CD4-positive, alpha-beta memory T cell (primary cell): Measurements from ENCODE around the gene ADGRF4. TPM values are rescaled to one million over a fixed set of nuclear protein-coding genes. Genes with fewer than 3 reads are reported as not detected.

Experiments
- CTCF ChIA-PET: fragments of 350-600 bp; sonication (Branson Sonifier 250); formaldehyde crosslinking; loops from one replicate; lab custom pipeline; 2021; ENCODE audit warnings: inconsistent platforms; ENCODE audit not compliant: partially characterized antibody; lab: Charles Lee
- POLR2A ChIA-PET: fragments of 350-600 bp; sonication (Branson Sonifier 250); formaldehyde crosslinking; loops from one replicate; lab custom pipeline; 2021; ENCODE audit not compliant: partially characterized antibody; lab: Charles Lee
- DNase-seq, 5 donors: peaks; one replicate each; pipeline versions ENCODE4 v3.0.0 to v3.0.0-alpha.2; 2020 to 2022; ENCODE audit warnings: mixed read lengths in 1 of 5
- H3K27ac ChIP-seq: one replicate; pipeline ENCODE4 v1.7.0; 2013; ENCODE audit warnings: low read depth, low read length
- H3K27me3 ChIP-seq: 2 replicates; pipeline ENCODE4 v1.7.0; 2013; ENCODE audit warnings: mild to moderate bottlenecking, low read length, moderate library complexity; ENCODE audit not compliant: insufficient read depth
- H3K36me3 ChIP-seq: 2 replicates; pipeline ENCODE4 v1.7.0; 2013; ENCODE audit warnings: mild to moderate bottlenecking, low read length, moderate library complexity; ENCODE audit not compliant: insufficient read depth
- H3K4me1 ChIP-seq: 2 replicates; pipeline ENCODE4 v1.7.0; 2013; ENCODE audit warnings: mild to moderate bottlenecking, low read length, moderate library complexity; ENCODE audit not compliant: insufficient read depth
- H3K4me3 ChIP-seq, 2 donors: one replicate each; pipeline ENCODE4 v1.7.0; 2013; ENCODE audit warnings: low read length in 2 of 2, mild to moderate bottlenecking in 1 of 2
- H3K9me3 ChIP-seq, 2 donors: one replicate each; pipeline ENCODE4 v1.7.0; 2013; ENCODE audit warnings: low read length in 2 of 2, control low read depth in 1 of 2; ENCODE audit not compliant: control insufficient read depth in 1 of 2
- H3K27ac Mint-ChIP-seq, 7 donors: one replicate each; pipeline ENCODE4 v1.8.0; 2020 to 2021; ENCODE audit warnings: mixed read lengths in 7 of 7, mild to moderate bottlenecking in 6 of 7, inconsistent platforms in 3 of 7, moderate library complexity in 3 of 7
- H3K27me3 Mint-ChIP-seq, 2 donors: one replicate each; pipeline ENCODE4 v1.8.0; 2020 to 2021; ENCODE audit warnings: mixed read lengths in 2 of 2
- H3K36me3 Mint-ChIP-seq, 2 donors: one replicate each; pipeline ENCODE4 v1.8.0; 2020 to 2021; ENCODE audit warnings: mixed read lengths in 2 of 2, inconsistent platforms in 1 of 2, mild to moderate bottlenecking in 1 of 2
- H3K4me1 Mint-ChIP-seq, 4 donors: one replicate each; pipeline ENCODE4 v1.8.0; 2020 to 2021; ENCODE audit warnings: mixed read lengths in 4 of 4, mild to moderate bottlenecking in 1 of 4
- H3K4me3 Mint-ChIP-seq, 8 donors: one replicate each; pipeline ENCODE4 v1.8.0; 2020 to 2021; ENCODE audit warnings: mixed read lengths in 8 of 8, mild to moderate bottlenecking in 7 of 8, moderate library complexity in 6 of 8, inconsistent platforms in 3 of 8
- H3K9me3 Mint-ChIP-seq, 8 donors: one replicate each; pipeline ENCODE4 v1.8.0; 2020 to 2021; ENCODE audit warnings: mixed read lengths in 8 of 8, mild to moderate bottlenecking in 5 of 8, inconsistent platforms in 3 of 8, moderate library complexity in 1 of 8
- intact Hi-C: fragments of 100-400 bp; cut with micrococcal nuclease; formaldehyde crosslinking; loops from one replicate; pipeline ENCODE4 v1.15.1; 2023
- polyA plus RNA-seq, 2 donors: library from polyadenylated mRNA; unstranded; fragments of 300-500 nt; fragmentation: Illumina TruSeq; gene quantifications; one replicate each; pipeline ENCODE4 v1.2.3, GENCODE V29; 2021
- total RNA-seq, 2 experiments: library from RNA; stranded (reverse); gene quantifications; one replicate each; pipeline ENCODE4 v1.2.3, GENCODE V29; 2021

The ADGRF4 gene
- total and polyA plus RNA-seq, 4 experiments from 2014 or later, result not detected

DNA sequence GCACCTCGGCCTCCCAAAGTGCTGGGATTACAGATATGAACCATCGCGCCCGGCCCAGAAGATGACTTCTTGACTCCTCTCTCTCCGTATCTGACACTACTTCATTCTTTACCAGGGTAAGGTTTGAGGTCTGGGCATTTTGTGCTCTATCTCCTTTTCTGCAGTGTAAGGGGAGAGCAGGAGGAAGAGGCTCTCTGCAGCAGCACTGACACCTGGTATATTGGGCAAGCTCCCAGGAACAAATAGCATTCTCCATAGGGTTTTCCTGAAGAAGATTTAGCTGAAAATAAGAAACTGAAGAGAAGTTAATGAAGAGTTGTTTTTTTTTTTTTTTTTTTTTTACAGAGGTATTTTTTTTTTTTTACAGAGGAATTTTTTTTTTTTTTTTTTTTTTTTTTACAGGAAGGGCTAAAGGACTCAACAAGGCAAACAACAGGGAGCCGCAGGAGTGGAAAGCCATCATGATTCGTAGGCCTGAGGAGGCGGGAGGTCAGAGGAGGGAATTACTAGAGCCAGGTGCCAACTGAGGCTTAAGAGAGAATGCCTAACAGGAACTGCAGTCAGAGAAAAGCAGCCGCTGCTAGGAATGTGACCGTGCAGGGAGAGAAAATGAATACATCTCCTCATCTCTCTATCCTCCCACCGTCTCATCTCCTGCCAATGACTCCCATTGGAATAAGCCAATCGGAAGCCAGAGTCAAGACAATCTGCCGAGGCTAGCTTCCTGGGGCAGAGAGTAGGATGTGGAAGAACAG lies 34.7 kb upstream of the ADGRF4 start:
- H3K4me3 ChIP-seq, result no peak overlapping the region
- no peak overlapping the region for H3K27ac ChIP-seq
- intact Hi-C loops, result no loop called here
- H3K36me3 Mint-ChIP-seq, result no peaks in the 10 kb centered on the region
- H3K4me1 ChIP-seq, result no peaks in the 10 kb centered on the region
- no peak overlapping the region for H3K4me3 Mint-ChIP-seq
- peaks cover 4% of the 10 kb centered on the region for H3K27me3 ChIP-seq
- H3K27me3 Mint-ChIP-seq, result peaks cover 18 to 23% of the 10 kb centered on the region in 2 donors
- ChIA-PET POLR2A (no interaction called here), CTCF (interaction anchor here (1.2 kb wide), 1 partner anchor 12 kb away, joined by 3 read pairs; no protein-coding TSS in a partner anchor)
- no peaks in the 10 kb centered on the region for H3K4me1 Mint-ChIP-seq
- H3K9me3 Mint-ChIP-seq, result peaks cover 0 to 2% (median 0%) of the 10 kb centered on the region in 8 donors
- H3K36me3 ChIP-seq, result no peaks in the 10 kb centered on the region
- H3K27ac Mint-ChIP-seq, result no peak overlapping the region
- no peaks in the 10 kb centered on the region for H3K9me3 ChIP-seq
- no peak for DNase-seq

DNA sequence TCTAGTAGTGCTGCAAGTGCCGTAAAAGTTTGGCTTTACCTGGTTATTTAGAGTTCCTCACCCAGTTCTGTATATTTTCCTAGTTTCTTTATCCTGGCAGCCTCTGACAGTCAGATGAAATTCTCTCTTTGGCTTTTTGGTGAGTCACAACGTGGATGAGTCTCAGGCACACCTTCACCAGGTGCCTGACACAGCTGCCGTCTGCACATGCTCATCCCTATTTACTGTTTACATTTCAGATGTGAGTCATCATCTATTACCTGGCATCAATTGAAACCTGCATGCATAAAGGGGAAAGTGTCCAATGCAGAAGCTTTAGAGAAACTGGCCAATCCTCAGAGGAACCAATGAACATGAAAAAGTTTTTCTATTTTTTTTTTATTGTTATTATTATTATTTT lies 33.3 kb upstream of the ADGRF4 start:
- H3K4me3 Mint-ChIP-seq, result no peak overlapping the region
- Histone ChIP-seq H3K4me3 (no peak overlapping the region), H3K4me1 (no peaks in the 10 kb centered on the region), H3K36me3 (no peaks in the 10 kb centered on the region), H3K27ac (no peak overlapping the region), H3K27me3 (no peaks in the 10 kb centered on the region), H3K9me3 (no peaks in the 10 kb centered on the region)
- peaks cover 27 to 29% of the 10 kb centered on the region in 2 donors for H3K27me3 Mint-ChIP-seq
- H3K9me3 Mint-ChIP-seq, result no peaks in the 10 kb centered on the region
- intact Hi-C loops, result no loop called here
- no peaks in the 10 kb centered on the region for H3K4me1 Mint-ChIP-seq
- POLR2A ChIA-PET, result no interaction called here
- CTCF ChIA-PET, result no interaction called here
- no peak overlapping the region for H3K27ac Mint-ChIP-seq
- no peaks in the 10 kb centered on the region for H3K36me3 Mint-ChIP-seq
- no peak for DNase-seq

DNA sequence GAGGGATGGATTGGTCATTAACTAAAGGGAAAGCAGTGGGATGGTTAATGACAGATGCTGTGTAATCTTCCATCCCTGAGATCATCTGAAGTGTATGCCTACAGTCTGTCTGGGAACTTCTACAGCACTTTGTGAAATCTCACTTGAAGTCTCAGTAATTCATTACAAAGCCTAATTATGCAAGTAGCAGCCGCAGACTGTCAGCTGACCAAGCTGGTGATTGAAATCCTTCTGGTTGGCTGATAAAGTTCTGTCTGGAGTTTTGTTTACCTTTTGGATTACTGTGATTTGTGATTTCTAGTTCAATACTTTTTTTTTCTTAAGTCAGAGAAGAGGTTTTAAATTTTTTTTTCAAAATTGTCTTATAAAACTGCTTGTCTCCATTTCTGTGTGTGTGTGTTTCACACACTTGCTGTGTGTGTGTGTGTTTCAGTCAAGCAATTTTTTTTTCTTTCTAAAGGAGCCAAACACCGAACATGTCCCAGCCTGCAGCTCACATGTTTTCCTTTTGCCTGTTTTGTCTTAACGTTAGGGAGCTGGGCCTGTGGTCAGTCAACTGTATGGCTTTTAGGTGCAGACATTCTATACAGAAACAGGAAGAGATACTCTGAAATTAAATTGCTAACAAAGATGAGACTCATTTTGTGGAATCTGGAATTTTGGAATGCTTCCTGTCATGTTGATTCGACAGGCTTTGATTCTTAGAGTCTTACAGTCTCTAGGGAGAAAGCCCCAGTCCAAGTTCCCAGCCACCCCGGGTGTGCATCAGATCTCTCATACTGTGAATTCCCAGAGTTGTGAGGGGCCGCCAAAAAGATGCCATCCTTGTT lies 28.5 kb upstream of the ADGRF4 start:
- CTCF ChIA-PET, result interaction anchor here (0.9 kb wide), 1 partner anchor 38 kb away, joined by 3 read pairs; no protein-coding TSS in a partner anchor
- DNase-seq, result no peak
- Mint-ChIP-seq H3K9me3 (no peaks in the 10 kb centered on the region), H3K4me3 (no peak overlapping the region), H3K36me3 (no peaks in the 10 kb centered on the region), H3K27ac (no peak overlapping the region), H3K4me1 (no peaks in the 10 kb centered on the region), H3K27me3 (peaks cover 16 to 26% of the 10 kb centered on the region in 2 donors)
- POLR2A ChIA-PET, result no interaction called here
- no peaks in the 10 kb centered on the region for H3K9me3 ChIP-seq
- H3K4me3 ChIP-seq, result no peak overlapping the region
- H3K27me3 ChIP-seq, result no peaks in the 10 kb centered on the region
- no peak overlapping the region for H3K27ac ChIP-seq
- intact Hi-C loops, result no loop called here
- no peaks in the 10 kb centered on the region for H3K4me1 ChIP-seq
- H3K36me3 ChIP-seq, result no peaks in the 10 kb centered on the region

DNA sequence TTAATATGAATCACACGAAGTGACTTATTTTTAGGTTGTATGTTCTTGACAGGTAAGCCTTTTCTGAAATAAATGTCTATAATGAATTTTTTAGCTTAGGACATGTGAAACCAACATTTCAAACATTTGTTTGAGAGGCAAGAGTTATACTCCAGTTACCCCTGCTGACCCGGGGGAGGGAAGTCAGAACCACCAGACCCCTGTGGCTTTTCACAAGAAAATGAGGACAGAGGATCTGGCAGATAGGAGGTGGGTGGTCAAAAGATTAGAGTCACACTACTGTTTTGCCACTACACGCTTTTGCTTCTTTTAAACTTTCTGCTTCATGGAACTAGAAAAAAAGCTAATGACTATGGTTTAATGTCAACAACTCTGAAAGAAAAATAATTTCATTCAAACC lies 27.5 kb upstream of the ADGRF4 start:
- DNase-seq, result no peak
- no peak overlapping the region for H3K4me3 Mint-ChIP-seq
- Histone ChIP-seq H3K4me3 (no peak overlapping the region), H3K9me3 (no peaks in the 10 kb centered on the region), H3K27ac (no peak overlapping the region), H3K27me3 (no peaks in the 10 kb centered on the region), H3K4me1 (no peaks in the 10 kb centered on the region), H3K36me3 (no peaks in the 10 kb centered on the region)
- peaks cover 16 to 28% of the 10 kb centered on the region in 2 donors for H3K27me3 Mint-ChIP-seq
- intact Hi-C loops, result no loop called here
- H3K36me3 Mint-ChIP-seq, result no peaks in the 10 kb centered on the region
- ChIA-PET CTCF (no interaction called here), POLR2A (no interaction called here)
- no peak overlapping the region for H3K27ac Mint-ChIP-seq
- H3K9me3 Mint-ChIP-seq, result no peaks in the 10 kb centered on the region
- H3K4me1 Mint-ChIP-seq, result no peaks in the 10 kb centered on the region

DNA sequence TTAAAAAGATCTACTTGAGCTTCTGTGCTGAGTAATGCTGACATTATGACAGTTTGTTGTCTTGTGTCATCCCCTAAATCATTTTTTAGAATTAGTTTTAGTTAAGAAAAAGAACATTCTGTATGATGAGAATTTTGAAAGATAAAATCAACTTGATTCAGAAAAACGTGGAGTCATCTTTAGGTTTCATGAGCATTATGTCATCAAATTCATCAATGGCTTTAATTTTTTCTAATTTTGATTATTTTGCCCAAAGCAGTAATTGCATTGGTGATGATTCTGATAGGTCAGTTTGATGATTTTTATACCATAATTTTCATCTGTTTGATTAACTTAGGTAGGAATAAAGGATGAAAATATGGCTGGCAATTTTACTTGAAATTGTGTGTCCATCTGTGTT lies 26.6 kb upstream of the ADGRF4 start:
- Mint-ChIP-seq H3K4me3 (no peak overlapping the region), H3K27ac (no peak overlapping the region), H3K36me3 (no peaks in the 10 kb centered on the region), H3K9me3 (no peaks in the 10 kb centered on the region), H3K27me3 (peaks cover 14 to 24% of the 10 kb centered on the region in 2 donors), H3K4me1 (no peaks in the 10 kb centered on the region)
- ChIA-PET POLR2A (no interaction called here), CTCF (interaction anchor here (0.9 kb wide), 1 partner anchor 12 kb away, joined by 4 read pairs; no protein-coding TSS in a partner anchor)
- DNase-seq, result no peak
- intact Hi-C loops, result no loop called here
- Histone ChIP-seq H3K4me3 (no peak overlapping the region), H3K36me3 (no peaks in the 10 kb centered on the region), H3K9me3 (no peaks in the 10 kb centered on the region), H3K4me1 (no peaks in the 10 kb centered on the region), H3K27ac (no peak overlapping the region), H3K27me3 (no peaks in the 10 kb centered on the region)

DNA sequence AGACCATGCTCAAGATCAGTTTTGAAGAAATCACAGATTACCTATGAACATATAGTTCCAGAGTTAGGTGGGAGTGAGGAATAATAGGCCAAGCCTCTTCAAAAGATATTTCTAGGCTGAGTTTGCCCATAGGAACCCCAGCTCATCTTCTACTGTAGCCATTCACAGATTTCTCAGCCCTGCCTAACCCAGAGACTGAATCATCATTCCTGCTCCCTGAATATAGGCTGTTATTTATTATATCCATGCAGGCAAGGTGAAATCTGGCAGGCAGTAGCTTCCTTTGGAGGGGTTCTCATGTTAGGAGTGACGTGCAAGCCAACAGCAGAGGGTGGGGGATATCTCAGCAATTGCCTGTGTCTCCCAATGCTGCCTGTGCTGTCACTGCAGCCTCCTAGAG lies 25.6 kb upstream of the ADGRF4 start:
- Histone ChIP-seq H3K9me3 (no peaks in the 10 kb centered on the region), H3K27me3 (no peaks in the 10 kb centered on the region), H3K4me1 (no peaks in the 10 kb centered on the region), H3K36me3 (no peaks in the 10 kb centered on the region), H3K4me3 (no peak overlapping the region), H3K27ac (no peak overlapping the region)
- ChIA-PET POLR2A (no interaction called here), CTCF (no interaction called here)
- no peak for DNase-seq
- Mint-ChIP-seq H3K4me3 (no peak overlapping the region), H3K27me3 (peaks cover 14 to 19% of the 10 kb centered on the region in 2 donors), H3K4me1 (no peaks in the 10 kb centered on the region), H3K36me3 (no peaks in the 10 kb centered on the region), H3K9me3 (no peaks in the 10 kb centered on the region), H3K27ac (no peak overlapping the region)
- intact Hi-C loops, result no loop called here

DNA sequence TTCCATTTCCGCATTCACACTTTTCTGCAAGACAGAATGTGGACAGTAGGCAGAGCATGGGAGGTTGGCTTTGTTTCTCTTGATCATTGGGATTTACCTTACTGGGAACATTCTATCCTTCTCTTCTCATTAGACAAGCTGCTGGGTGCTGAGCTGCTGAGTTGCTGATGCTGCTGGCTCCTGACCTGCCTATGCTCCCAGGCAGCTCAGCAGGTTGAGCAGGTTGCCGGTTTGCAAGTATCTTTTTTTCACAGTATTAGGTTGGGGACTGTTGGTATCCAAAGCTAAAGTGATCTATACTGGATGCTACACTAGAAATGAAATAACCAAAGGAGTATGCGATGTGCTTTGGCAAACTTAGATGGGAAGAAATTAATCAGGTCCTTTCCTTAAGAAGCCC lies 23.7 kb upstream of the ADGRF4 start:
- Histone ChIP-seq H3K36me3 (no peaks in the 10 kb centered on the region), H3K4me1 (no peaks in the 10 kb centered on the region), H3K9me3 (no peaks in the 10 kb centered on the region), H3K27me3 (no peaks in the 10 kb centered on the region), H3K27ac (no peak overlapping the region), H3K4me3 (no peak overlapping the region)
- POLR2A ChIA-PET, result no interaction called here
- Mint-ChIP-seq H3K9me3 (no peaks in the 10 kb centered on the region), H3K4me1 (no peaks in the 10 kb centered on the region), H3K27ac (no peak overlapping the region), H3K4me3 (no peak overlapping the region), H3K27me3 (peaks cover 4 to 10% of the 10 kb centered on the region in 2 donors), H3K36me3 (no peaks in the 10 kb centered on the region)
- intact Hi-C loops, result no loop called here
- CTCF ChIA-PET, result no interaction called here
- no peak for DNase-seq
